ENCODE measurements around the gene SLA2. TPM values are rescaled to one million over a fixed set of nuclear protein-coding genes. Genes with fewer than 3 reads are reported as not detected.

The SLA2 gene
- total and polyA plus RNA-seq, 2 donors from 2014 or later: 0.24 to 1.5 TPM

DNA sequence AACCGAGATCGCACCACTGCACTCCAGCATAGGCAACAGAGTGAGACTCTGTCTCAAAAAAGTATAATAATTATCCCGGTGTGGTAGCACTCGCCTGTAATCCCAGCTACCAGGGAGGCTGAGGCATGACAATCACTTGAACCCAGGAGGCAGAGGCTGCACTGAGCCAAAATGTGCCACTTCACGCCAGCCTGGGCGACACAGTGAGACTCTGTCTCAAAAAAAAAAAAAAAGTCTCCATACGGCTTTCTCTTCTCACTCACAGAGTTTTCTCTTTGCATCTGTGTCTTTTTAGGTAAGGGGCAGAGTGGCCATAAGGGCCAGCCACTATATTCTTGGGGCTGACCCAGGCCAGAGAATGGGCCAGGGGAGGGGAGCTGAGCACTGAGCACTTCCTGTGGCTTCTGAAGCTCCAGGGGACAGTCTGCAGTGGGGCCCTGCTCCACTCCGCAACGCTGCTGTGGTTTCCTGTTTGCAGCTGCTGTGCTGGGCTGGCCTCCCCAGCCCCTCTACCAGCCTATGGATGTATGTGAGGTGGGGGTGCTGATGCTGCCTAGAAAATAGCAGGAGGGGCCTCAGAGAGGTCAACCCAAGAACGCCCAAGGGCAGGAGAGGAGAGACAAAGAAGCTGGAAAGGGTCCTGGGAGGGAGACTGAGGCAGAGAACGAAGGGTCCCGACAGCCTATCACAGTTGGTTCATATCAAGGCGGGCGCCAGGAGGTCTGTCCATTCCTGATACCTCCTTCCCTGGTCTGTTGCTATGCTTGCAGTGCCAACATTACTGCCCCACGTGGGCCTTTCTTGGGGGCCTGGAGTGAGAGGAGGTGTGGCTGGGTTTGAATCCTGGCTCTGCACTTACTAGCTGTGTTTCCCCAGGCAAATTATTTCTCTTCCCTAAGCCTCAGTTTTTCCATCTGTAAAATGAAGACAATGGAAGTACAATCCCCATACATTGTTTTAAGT, 16.0 kb downstream of the SLA2 start:
- H3K27ac ChIP-seq (ENCODE audit: low read depth in 2 of 2, low read length in 2 of 2): no peak overlapping the region
- no peak for FAIRE-seq

GRCh38 chr20:36628076-36628475, 17.9 kb downstream of the SLA2 start:
- TF ChIP-seq, protein P1, sequence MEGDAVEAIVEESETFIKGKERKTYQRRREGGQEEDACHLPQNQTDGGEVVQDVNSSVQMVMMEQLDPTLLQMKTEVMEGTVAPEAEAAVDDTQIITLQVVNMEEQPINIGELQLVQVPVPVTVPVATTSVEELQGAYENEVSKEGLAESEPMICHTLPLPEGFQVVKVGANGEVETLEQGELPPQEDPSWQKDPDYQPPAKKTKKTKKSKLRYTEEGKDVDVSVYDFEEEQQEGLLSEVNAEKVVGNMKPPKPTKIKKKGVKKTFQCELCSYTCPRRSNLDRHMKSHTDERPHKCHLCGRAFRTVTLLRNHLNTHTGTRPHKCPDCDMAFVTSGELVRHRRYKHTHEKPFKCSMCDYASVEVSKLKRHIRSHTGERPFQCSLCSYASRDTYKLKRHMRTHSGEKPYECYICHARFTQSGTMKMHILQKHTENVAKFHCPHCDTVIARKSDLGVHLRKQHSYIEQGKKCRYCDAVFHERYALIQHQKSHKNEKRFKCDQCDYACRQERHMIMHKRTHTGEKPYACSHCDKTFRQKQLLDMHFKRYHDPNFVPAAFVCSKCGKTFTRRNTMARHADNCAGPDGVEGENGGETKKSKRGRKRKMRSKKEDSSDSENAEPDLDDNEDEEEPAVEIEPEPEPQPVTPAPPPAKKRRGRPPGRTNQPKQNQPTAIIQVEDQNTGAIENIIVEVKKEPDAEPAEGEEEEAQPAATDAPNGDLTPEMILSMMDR (IDR thresholded peaks at IDR 0.05; ENCODE audit: borderline replicate concordance, extremely low read depth, insufficient read depth): no peak

More for the DNA sequence above, 16.0 kb downstream of the SLA2 start:
- H3K36me3 ChIP-seq (ENCODE audit: control insufficient read depth in 2 of 3, insufficient read depth in 3 of 3, low read length in 3 of 3): no peaks in the 10 kb centered on the region
- no peaks in the 10 kb centered on the region for H3K9me3 ChIP-seq (ENCODE audit: control insufficient read depth in 2 of 3, insufficient read depth in 1 of 3, low read length in 3 of 3)
- intact Hi-C loops (cut with DNase I): no loop called here
- TF ChIP-seq, protein P1 (IDR thresholded peaks at IDR 0.05; ENCODE audit: borderline replicate concordance, extremely low read depth, insufficient read depth): no peak
- no peaks in the 10 kb centered on the region for H3K4me1 ChIP-seq (ENCODE audit: control insufficient read depth in 2 of 3, insufficient read depth in 2 of 3, low read depth in 1 of 3, low read length in 3 of 3)
- no peak overlapping the region for H3K4me3 ChIP-seq (ENCODE audit: low read length in 3 of 3)
- H3K27me3 ChIP-seq (ENCODE audit: control insufficient read depth, insufficient read depth, low read length): no peaks in the 10 kb centered on the region
- no peak overlapping the region for H3K9ac ChIP-seq (ENCODE audit: low read length in 3 of 3)
- DNase-seq: peak in 1 of 5 donors; percentile 18

GRCh38 chr20:36624944-36625324, 21.1 kb downstream of the SLA2 start:
- no peak overlapping the region for H3K9ac ChIP-seq (ENCODE audit: low read length in 3 of 3)
- no peaks in the 10 kb centered on the region for H3K9me3 ChIP-seq (ENCODE audit: control insufficient read depth in 2 of 3, insufficient read depth in 1 of 3, low read length in 3 of 3)
- no peaks in the 10 kb centered on the region for H3K27me3 ChIP-seq (ENCODE audit: control insufficient read depth, insufficient read depth, low read length)
- H3K36me3 ChIP-seq (ENCODE audit: control insufficient read depth in 2 of 3, insufficient read depth in 3 of 3, low read length in 3 of 3): no peaks in the 10 kb centered on the region
- H3K4me1 ChIP-seq (ENCODE audit: control insufficient read depth in 2 of 3, insufficient read depth in 2 of 3, low read depth in 1 of 3, low read length in 3 of 3): no peaks in the 10 kb centered on the region
- intact Hi-C loops (cut with DNase I): no loop called here
- H3K27ac ChIP-seq (ENCODE audit: low read depth in 2 of 2, low read length in 2 of 2): no peak overlapping the region
- TF ChIP-seq, protein P1 (IDR thresholded peaks at IDR 0.05; ENCODE audit: borderline replicate concordance, extremely low read depth, insufficient read depth): no peak
- no peak overlapping the region for H3K4me3 ChIP-seq (ENCODE audit: low read length in 3 of 3)
- DNase-seq (no peak), FAIRE-seq (no peak)

More at GRCh38 chr20:36628076-36628475, 17.9 kb downstream of the SLA2 start:
- Histone ChIP-seq H3K4me3 (ENCODE audit: low read length in 3 of 3) (no peak overlapping the region), H3K27ac (ENCODE audit: low read depth in 2 of 2, low read length in 2 of 2) (no peak overlapping the region), H3K9ac (ENCODE audit: low read length in 3 of 3) (no peak overlapping the region), H3K36me3 (ENCODE audit: control insufficient read depth in 2 of 3, insufficient read depth in 3 of 3, low read length in 3 of 3) (no peaks in the 10 kb centered on the region), H3K27me3 (ENCODE audit: control insufficient read depth, insufficient read depth, low read length) (no peaks in the 10 kb centered on the region), H3K9me3 (ENCODE audit: control insufficient read depth in 2 of 3, insufficient read depth in 1 of 3, low read length in 3 of 3) (no peaks in the 10 kb centered on the region), H3K4me1 (ENCODE audit: control insufficient read depth in 2 of 3, insufficient read depth in 2 of 3, low read depth in 1 of 3, low read length in 3 of 3) (no peaks in the 10 kb centered on the region)
- DNase-seq (no peak), FAIRE-seq (no peak)
- intact Hi-C loops (cut with DNase I): no loop called here
